ENCODE results near the gene JPT2. TPM values are rescaled to one million over a fixed set of nuclear protein-coding genes. Genes with fewer than 3 reads are reported as not detected.
"Not testable (repeated sequence)": the region's sequence is repeated elsewhere in the genome, so short reads cannot be mapped to it uniquely, and the experiment has no call there.

JPT2 gene
- total RNA-seq, 1 donor from 2014 or later: 22.4 TPM

DNA sequence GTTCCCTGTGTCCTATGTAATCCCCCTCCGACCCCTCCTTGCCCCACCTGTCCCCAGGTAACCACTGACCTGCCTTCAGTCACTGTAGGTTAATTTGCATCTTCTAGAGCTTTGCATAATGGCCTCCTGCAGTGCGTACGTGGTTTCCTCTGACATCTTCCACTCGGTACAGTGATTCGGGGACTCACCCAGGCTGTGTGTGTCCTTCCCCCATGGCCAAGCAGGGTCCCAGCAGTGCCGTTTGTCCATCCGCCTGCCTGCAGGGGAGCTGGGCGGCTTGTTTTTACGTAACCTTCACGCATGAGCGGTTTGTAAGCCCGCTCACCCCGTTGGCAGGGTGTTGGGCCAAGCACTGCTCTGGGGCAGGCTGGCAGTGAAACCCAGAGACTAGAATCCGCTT lies 35.9 kb downstream of the JPT2 start:
- Histone ChIP-seq H3K9ac (ENCODE audit: low read depth in 1 of 3, low read length in 3 of 3) (no peak overlapping the region), H3K9me3 (ENCODE audit: control insufficient read depth in 3 of 3, low read length in 3 of 3) (no peaks in the 10 kb centered on the region), H3K4me3 (ENCODE audit: low read length in 3 of 3) (no peak overlapping the region), H3K27me3 (ENCODE audit: control insufficient read depth in 3 of 3, insufficient read depth in 3 of 3, low read length in 3 of 3) (no peaks in the 10 kb centered on the region), H3K4me1 (ENCODE audit: control insufficient read depth in 3 of 3, insufficient read depth in 3 of 3, low read length in 3 of 3) (peaks cover 8 to 22% (median 10%) of the 10 kb centered on the region in 3 donors), H3K27ac (ENCODE audit: low read depth, low read length) (no peak overlapping the region), H3K36me3 (ENCODE audit: control insufficient read depth in 3 of 3, insufficient read depth in 3 of 3, low read length in 3 of 3) (no peaks in the 10 kb centered on the region)

DNA sequence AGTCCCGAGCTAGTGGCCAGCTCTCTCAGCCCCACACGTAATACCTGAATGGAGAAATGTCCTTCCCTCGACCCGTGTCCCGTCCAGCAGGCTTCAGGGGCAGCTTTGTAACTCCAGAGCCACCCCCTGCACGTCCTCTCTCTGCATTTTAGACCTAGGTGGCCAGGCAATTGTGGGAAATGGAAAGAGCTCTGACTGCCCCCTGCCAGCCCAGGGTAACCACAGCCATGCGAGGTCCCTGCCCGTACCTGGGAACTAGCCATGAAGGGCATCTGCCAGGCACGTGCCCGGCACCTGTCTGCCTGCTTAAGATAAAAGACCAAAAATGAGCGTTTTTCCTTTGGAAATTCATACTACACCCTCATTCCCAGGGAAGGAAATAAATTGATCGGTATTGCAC lies 37.1 kb downstream of the JPT2 start:
- H3K27me3 ChIP-seq (ENCODE audit: control insufficient read depth in 3 of 3, insufficient read depth in 3 of 3, low read length in 3 of 3): no peaks in the 10 kb centered on the region
- H3K4me1 ChIP-seq (ENCODE audit: control insufficient read depth in 3 of 3, insufficient read depth in 3 of 3, low read length in 3 of 3): peaks cover 3 to 12% (median 7%) of the 10 kb centered on the region in 3 donors
- H3K9me3 ChIP-seq (ENCODE audit: control insufficient read depth in 3 of 3, low read length in 3 of 3): no peaks in the 10 kb centered on the region
- peaks cover 0 to under 1% (median 0%) of the 10 kb centered on the region in 3 donors for H3K36me3 ChIP-seq (ENCODE audit: control insufficient read depth in 3 of 3, insufficient read depth in 3 of 3, low read length in 3 of 3)
- no peak overlapping the region for H3K27ac ChIP-seq (ENCODE audit: low read depth, low read length)
- H3K9ac ChIP-seq (ENCODE audit: low read depth in 1 of 3, low read length in 3 of 3): no peak overlapping the region
- H3K4me3 ChIP-seq (ENCODE audit: low read length in 3 of 3): no peak overlapping the region

DNA sequence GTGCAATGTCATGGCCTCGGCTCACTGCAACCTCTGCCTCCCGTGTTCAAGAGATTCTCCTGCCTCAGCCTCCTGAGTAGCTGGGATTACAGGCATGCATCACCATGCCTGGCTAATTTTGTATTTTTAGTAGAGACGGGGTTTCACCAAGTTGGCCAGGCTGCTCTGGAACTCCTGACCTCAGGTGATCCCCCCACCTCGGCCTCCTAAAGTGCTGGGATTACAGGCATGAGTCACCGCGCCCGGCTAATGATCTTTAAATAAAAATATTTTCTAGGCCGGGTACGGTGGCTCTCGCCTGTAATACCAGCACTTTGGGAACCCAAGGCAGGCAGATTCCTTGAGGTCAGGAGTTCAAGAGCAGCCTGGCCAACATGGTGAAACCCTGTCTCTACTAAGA lies 40.2 kb downstream of the JPT2 start:
- H3K27ac ChIP-seq (ENCODE audit: low read depth, low read length): peak overlapping the region; percentile 36
- peaks cover 0 to 22% (median 7%) of the 10 kb centered on the region in 3 donors for H3K4me1 ChIP-seq (ENCODE audit: control insufficient read depth in 3 of 3, insufficient read depth in 3 of 3, low read length in 3 of 3)
- not testable (repeated sequence) for H3K27me3 ChIP-seq (ENCODE audit: control insufficient read depth in 3 of 3, insufficient read depth in 3 of 3, low read length in 3 of 3); H3K36me3 ChIP-seq (ENCODE audit: control insufficient read depth in 3 of 3, insufficient read depth in 3 of 3, low read length in 3 of 3); H3K9ac ChIP-seq (ENCODE audit: low read depth in 1 of 3, low read length in 3 of 3); H3K4me3 ChIP-seq (ENCODE audit: low read length in 3 of 3); H3K9me3 ChIP-seq (ENCODE audit: control insufficient read depth in 3 of 3, low read length in 3 of 3)

DNA sequence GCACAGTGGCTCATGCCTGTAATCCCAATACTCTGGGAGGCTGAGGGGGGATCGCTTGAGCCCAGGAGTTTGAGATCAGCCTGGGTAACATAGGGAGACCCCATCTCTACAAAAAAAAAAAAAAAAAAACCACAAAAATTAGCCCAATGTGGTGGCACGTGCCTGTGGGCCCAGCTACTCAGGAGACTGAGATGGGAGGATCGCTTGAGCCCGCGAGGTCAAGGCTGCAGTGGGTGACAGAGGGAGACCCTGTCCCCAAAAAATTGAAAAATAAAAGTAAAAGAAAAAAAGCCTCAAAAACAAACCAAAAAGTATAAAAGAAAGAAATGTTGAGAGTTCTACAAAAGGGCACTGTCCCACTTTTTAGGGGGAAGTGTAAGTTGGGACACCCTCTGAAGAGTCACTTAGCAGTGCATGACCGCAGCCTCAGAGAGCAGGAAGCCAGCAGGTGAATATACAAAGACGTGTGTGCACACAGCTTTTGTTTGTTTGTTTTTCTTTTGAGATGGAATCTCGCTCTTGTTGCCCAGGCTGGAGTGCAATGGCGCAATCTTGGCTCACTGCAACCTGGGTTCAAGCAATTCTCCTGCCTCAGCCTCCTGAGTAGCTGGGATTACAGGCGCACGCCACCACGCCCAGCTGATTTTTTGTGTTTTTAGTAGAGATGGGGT lies 41.6 kb downstream of the JPT2 start:
- H3K4me3 ChIP-seq (ENCODE audit: low read length in 3 of 3); H3K36me3 ChIP-seq (ENCODE audit: control insufficient read depth in 3 of 3, insufficient read depth in 3 of 3, low read length in 3 of 3); H3K27ac ChIP-seq (ENCODE audit: low read depth, low read length); H3K9ac ChIP-seq (ENCODE audit: low read depth in 1 of 3, low read length in 3 of 3); H3K27me3 ChIP-seq (ENCODE audit: control insufficient read depth in 3 of 3, insufficient read depth in 3 of 3, low read length in 3 of 3); H3K9me3 ChIP-seq (ENCODE audit: control insufficient read depth in 3 of 3, low read length in 3 of 3): not testable (repeated sequence)
- H3K4me1 ChIP-seq (ENCODE audit: control insufficient read depth in 3 of 3, insufficient read depth in 3 of 3, low read length in 3 of 3): peaks cover 0 to 25% (median 7%) of the 10 kb centered on the region in 3 donors

DNA sequence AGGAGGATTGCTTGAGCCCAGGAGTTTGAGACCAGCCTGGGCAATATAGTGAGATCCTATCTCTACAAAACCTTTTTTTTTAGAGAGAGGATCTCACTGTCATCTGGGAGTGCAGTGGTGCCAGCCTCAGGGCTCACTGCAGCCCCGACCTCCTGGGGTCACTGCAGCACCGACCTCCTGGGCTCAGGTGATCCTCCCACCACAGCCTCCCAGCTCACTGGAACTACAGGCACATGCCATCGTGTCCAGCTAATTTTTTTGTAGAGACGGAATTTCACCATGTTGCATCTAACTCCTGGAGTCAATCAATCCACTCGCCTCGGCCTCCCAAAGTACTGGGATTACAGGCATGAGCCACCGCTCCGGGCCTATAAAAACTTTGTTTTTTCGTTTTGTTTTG lies 43.3 kb downstream of the JPT2 start:
- no peak overlapping the region for H3K9ac ChIP-seq (ENCODE audit: low read depth in 1 of 3, low read length in 3 of 3)
- H3K27ac ChIP-seq (ENCODE audit: low read depth, low read length): no peak overlapping the region

DNA sequence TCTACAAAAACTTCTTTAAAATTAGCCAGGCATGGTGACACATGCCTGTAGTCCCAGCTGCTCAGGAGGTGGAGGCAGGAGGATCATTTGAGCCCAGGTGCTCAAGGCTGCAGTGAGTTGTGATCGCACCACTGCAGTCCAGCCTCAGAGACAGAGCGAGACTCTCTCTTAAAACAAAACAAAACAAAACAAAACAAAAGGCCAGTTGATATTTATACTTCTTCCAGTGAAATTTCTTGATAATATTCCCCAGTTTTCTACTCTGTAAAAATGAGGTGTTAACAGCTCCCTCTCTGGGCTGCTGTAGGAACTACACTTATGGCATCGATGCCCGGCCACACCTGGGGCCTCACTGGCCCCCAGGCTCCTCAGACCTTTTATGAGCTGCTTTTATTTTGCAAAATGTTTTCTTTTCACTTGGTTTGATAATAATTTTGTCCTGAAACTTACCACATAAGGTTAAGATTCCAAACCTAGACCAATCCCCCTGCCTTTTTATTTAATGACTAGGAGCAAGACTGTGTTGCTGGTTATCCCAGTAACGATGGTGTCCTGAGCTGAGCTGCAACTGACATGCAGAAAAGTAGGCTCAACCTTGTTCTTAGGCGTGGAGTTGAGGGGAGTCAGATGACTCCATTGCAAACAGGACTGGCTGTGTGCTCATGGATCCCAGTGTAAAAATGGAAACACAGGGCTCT lies 45.5 kb downstream of the JPT2 start:
- H3K36me3 ChIP-seq (ENCODE audit: control insufficient read depth in 3 of 3, insufficient read depth in 3 of 3, low read length in 3 of 3): peaks cover 23 to 27% (median 25%) of the 10 kb centered on the region in 3 donors
- no peak overlapping the region for H3K9ac ChIP-seq (ENCODE audit: low read depth in 1 of 3, low read length in 3 of 3)
- no peak overlapping the region for H3K4me3 ChIP-seq (ENCODE audit: low read length in 3 of 3)
- peaks cover 0 to 22% (median 6%) of the 10 kb centered on the region in 3 donors for H3K4me1 ChIP-seq (ENCODE audit: control insufficient read depth in 3 of 3, insufficient read depth in 3 of 3, low read length in 3 of 3)
- H3K27me3 ChIP-seq (ENCODE audit: control insufficient read depth in 3 of 3, insufficient read depth in 3 of 3, low read length in 3 of 3): no peaks in the 10 kb centered on the region
- no peak overlapping the region for H3K27ac ChIP-seq (ENCODE audit: low read depth, low read length)
- no peaks in the 10 kb centered on the region for H3K9me3 ChIP-seq (ENCODE audit: control insufficient read depth in 3 of 3, low read length in 3 of 3)

More for the DNA sequence above, 43.3 kb downstream of the JPT2 start:
- Histone ChIP-seq H3K4me3 (ENCODE audit: low read length in 3 of 3) (no peak overlapping the region), H3K9me3 (ENCODE audit: control insufficient read depth in 3 of 3, low read length in 3 of 3) (no peaks in the 10 kb centered on the region), H3K4me1 (ENCODE audit: control insufficient read depth in 3 of 3, insufficient read depth in 3 of 3, low read length in 3 of 3) (peaks cover 0 to 25% (median 7%) of the 10 kb centered on the region in 3 donors), H3K36me3 (ENCODE audit: control insufficient read depth in 3 of 3, insufficient read depth in 3 of 3, low read length in 3 of 3) (peaks cover 8 to 10% (median 9%) of the 10 kb centered on the region in 3 donors), H3K27me3 (ENCODE audit: control insufficient read depth in 3 of 3, insufficient read depth in 3 of 3, low read length in 3 of 3) (no peaks in the 10 kb centered on the region)

DNA sequence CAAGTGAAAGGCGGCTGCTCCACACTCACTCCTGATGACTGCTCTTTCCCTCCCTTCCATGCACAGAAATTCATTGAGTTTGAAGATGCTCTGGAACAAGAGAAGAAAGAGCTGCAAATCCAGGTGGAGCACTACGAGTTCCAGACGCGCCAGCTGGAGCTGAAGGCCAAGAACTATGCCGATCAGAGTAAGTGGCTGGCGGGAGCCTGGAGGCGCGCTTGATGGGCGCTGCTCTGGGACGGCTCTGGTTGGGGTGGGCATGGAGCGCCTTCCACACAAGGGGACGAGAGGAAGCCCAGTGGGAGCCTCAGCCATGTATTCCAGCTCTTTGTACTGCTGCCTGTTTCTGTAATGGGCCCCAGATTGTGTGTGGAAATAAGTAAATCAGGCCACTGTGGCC lies 46.4 kb downstream of the JPT2 start:
- H3K9ac ChIP-seq (ENCODE audit: low read depth in 1 of 3, low read length in 3 of 3): no peak overlapping the region
- H3K27ac ChIP-seq (ENCODE audit: low read depth, low read length): no peak overlapping the region
- H3K36me3 ChIP-seq (ENCODE audit: control insufficient read depth in 3 of 3, insufficient read depth in 3 of 3, low read length in 3 of 3): peaks cover 29 to 35% (median 30%) of the 10 kb centered on the region in 3 donors

DNA sequence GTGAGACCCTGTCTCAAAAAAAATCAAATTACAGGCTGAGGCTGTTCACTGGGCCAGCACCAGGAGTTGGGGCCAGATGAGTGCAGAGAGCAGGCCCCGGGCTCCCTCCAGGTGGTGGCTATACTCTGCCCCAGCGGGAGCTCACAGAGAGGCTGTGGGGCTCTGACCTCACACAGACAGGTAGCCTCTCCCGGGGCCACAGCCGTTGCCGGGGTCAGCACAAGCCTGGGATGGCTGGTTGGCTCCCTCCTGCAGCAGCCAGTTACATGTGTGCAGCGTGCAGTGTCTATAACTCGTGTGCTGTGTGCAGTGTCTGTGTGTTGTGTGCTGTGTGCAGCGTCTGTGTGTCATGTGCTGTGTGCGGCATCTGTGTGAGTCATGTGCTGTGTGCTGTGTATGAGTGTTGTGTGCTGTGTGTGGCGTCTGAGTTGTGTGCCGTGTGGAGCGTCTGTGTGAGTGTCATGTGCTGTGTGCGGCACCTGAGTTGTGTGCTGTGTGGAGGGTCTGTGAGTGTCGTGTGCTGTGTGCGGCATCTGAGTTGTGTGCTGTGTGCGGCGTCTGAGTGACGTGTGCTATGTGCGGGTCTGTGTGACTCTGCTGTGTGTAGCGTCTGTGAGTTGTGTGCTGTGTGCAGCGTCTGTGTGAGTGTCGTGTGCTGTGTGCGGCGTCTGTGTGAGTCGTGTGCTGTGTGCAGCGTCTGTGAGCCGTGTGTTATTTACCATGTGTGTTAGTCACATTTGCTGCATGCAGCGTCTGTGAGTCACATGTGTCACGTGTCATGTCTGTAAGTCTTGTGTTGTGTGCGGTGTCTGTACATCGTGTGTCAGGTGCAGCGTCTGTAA lies 48.8 kb downstream of the JPT2 start:
- H3K36me3 ChIP-seq (ENCODE audit: control insufficient read depth in 3 of 3, insufficient read depth in 3 of 3, low read length in 3 of 3): peaks cover 28 to 39% (median 31%) of the 10 kb centered on the region in 3 donors
- no peaks in the 10 kb centered on the region for H3K27me3 ChIP-seq (ENCODE audit: control insufficient read depth in 3 of 3, insufficient read depth in 3 of 3, low read length in 3 of 3)
- no peak overlapping the region for H3K4me3 ChIP-seq (ENCODE audit: low read length in 3 of 3)
- peaks cover 0 to 21% (median 2%) of the 10 kb centered on the region in 3 donors for H3K4me1 ChIP-seq (ENCODE audit: control insufficient read depth in 3 of 3, insufficient read depth in 3 of 3, low read length in 3 of 3)
- H3K9ac ChIP-seq (ENCODE audit: low read depth in 1 of 3, low read length in 3 of 3): no peak overlapping the region
- H3K9me3 ChIP-seq (ENCODE audit: control insufficient read depth in 3 of 3, low read length in 3 of 3): no peaks in the 10 kb centered on the region
- no peak overlapping the region for H3K27ac ChIP-seq (ENCODE audit: low read depth, low read length)

More for the DNA sequence above, 46.4 kb downstream of the JPT2 start:
- H3K27me3 ChIP-seq (ENCODE audit: control insufficient read depth in 3 of 3, insufficient read depth in 3 of 3, low read length in 3 of 3): no peaks in the 10 kb centered on the region
- no peak overlapping the region for H3K4me3 ChIP-seq (ENCODE audit: low read length in 3 of 3)
- H3K9me3 ChIP-seq (ENCODE audit: control insufficient read depth in 3 of 3, low read length in 3 of 3): no peaks in the 10 kb centered on the region
- peaks cover 0 to 19% (median 2%) of the 10 kb centered on the region in 3 donors for H3K4me1 ChIP-seq (ENCODE audit: control insufficient read depth in 3 of 3, insufficient read depth in 3 of 3, low read length in 3 of 3)

DNA sequence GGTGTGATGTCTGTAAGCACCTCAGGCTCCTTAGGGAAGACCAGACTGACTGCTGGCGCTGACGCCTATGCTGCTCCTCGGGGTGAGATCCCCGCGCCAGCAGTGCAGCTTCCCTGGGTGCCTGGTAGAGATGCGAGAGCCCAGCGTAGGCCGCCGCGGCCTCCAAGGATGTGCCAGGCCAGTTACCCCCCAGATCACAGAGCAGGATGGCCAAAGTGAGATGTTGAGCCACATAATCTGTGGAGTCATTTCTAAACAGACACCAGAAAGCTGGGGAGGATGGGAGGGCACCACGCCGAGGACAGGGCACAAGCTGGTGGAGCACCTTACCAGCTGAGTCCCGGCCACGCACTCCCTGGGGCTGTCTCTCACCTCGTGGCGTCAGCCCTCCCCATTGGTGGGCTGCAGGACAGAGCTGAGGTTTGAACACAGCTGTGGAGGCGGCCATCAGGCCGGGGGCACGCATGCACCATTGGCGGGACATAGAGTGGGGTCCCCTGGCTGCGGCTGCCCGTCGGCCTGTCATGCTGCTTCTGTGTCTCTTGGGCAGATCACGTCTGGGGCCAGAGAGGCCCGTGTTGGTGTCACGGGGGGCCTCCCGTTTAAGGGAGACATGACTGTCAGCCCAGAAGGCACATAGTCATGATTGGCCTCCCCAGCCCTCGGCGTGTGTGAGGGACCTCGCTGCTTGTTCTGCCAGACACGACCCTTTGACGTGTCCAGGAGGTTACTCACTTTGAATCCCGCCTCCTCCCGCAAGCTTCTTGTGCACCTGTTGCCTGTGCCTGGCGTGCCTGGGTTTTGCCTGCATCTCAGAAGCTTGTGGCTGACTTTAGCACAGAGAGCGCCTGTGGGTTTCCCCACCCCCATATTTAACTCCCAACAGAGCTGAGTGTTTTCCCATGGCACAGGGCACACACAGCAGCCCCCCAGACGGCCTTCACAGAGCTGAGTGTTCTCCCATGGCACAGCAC lies 49.9 kb downstream of the JPT2 start:
- H3K9me3 ChIP-seq (ENCODE audit: control insufficient read depth in 3 of 3, low read length in 3 of 3): no peaks in the 10 kb centered on the region
- H3K9ac ChIP-seq (ENCODE audit: low read depth in 1 of 3, low read length in 3 of 3): no peak overlapping the region
- H3K4me1 ChIP-seq (ENCODE audit: control insufficient read depth in 3 of 3, insufficient read depth in 3 of 3, low read length in 3 of 3): peaks cover 0 to 10% (median 0%) of the 10 kb centered on the region in 3 donors
- no peak overlapping the region for H3K4me3 ChIP-seq (ENCODE audit: low read length in 3 of 3)
- peaks cover 35 to 46% (median 41%) of the 10 kb centered on the region in 3 donors for H3K36me3 ChIP-seq (ENCODE audit: control insufficient read depth in 3 of 3, insufficient read depth in 3 of 3, low read length in 3 of 3)
- H3K27ac ChIP-seq (ENCODE audit: low read depth, low read length): no peak overlapping the region
- H3K27me3 ChIP-seq (ENCODE audit: control insufficient read depth in 3 of 3, insufficient read depth in 3 of 3, low read length in 3 of 3): no peaks in the 10 kb centered on the region

Measured in skeletal muscle tissue (tissue), 4 donors.